ENCODE data around the gene PARP4.

- TF ChIP-seq, protein P1, sequence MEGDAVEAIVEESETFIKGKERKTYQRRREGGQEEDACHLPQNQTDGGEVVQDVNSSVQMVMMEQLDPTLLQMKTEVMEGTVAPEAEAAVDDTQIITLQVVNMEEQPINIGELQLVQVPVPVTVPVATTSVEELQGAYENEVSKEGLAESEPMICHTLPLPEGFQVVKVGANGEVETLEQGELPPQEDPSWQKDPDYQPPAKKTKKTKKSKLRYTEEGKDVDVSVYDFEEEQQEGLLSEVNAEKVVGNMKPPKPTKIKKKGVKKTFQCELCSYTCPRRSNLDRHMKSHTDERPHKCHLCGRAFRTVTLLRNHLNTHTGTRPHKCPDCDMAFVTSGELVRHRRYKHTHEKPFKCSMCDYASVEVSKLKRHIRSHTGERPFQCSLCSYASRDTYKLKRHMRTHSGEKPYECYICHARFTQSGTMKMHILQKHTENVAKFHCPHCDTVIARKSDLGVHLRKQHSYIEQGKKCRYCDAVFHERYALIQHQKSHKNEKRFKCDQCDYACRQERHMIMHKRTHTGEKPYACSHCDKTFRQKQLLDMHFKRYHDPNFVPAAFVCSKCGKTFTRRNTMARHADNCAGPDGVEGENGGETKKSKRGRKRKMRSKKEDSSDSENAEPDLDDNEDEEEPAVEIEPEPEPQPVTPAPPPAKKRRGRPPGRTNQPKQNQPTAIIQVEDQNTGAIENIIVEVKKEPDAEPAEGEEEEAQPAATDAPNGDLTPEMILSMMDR (tag by site-specific recombination; IDR thresholded peaks at IDR 0.05), result no peak
- no peak for TF ChIP-seq ZNF140 (tag by site-specific recombination; IDR thresholded peaks at IDR 0.05)
- TF ChIP-seq TSHZ1 (tag by site-specific recombination; IDR thresholded peaks at IDR 0.05; ENCODE audit: borderline replicate concordance), result no peak
- TF ChIP-seq YY1 (tag by site-specific recombination; IDR thresholded peaks at IDR 0.05), result no peak
- TF ChIP-seq REST (tag by site-specific recombination; IDR thresholded peaks at IDR 0.05), result no peak
- TF ChIP-seq ZNF830 (tag by site-specific recombination; IDR thresholded peaks at IDR 0.05; ENCODE audit: low read depth), result no peak
- TF ChIP-seq PATZ1 (tag by site-specific recombination; IDR thresholded peaks at IDR 0.05), result no peak
- TF ChIP-seq ZBTB21 (tag by site-specific recombination; IDR thresholded peaks at IDR 0.05), result no peak
- TF ChIP-seq TCF7L2 (IDR thresholded peaks at IDR 0.05; ENCODE audit: borderline replicate concordance, low read depth, low read length), result no peak
- TF ChIP-seq ZBTB8A (tag by site-specific recombination; IDR thresholded peaks at IDR 0.05), result no peak
- TF ChIP-seq ZNF626 (tag by site-specific recombination; IDR thresholded peaks at IDR 0.05), result no peak
- TF ChIP-seq ZNF510 (tag by site-specific recombination; IDR thresholded peaks at IDR 0.05; ENCODE audit: insufficient replicate concordance), result no peak
Observed at GRCh38 chr13:24505756-24506155, 6.8 kb downstream of the PARP4 start.
